NCI-H146 treated with DMSO at 0.1 percent for 48 hours (cell line): ENCODE results near the gene SAE1.

Experiments
- DNase-seq: peaks from one replicate; lab custom pipeline; 2025; ENCODE audit not compliant: unreplicated experiment; lab: John Stamatoyannopoulos, UW

SAE1 gene

DNA sequence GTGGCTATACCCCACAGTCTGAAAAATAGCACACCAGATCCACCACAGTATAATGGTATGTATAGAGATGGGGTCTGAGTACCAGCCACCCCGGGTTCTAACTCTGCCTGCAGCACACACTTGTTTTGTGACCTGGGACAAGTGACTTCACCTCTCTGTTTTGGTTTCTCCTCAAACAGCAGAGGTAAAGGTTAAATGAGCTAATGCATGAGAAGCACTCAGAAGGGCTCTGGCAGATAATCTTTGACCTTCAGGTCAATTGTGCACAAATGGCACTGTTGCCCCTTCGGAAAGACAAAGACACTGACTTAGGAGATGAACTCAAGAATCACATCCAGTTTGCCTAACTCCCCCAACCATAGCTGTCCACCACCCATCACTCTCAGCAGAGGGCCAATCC, 24.8 kb upstream of the SAE1 start:
- DNase-seq: no peak

DNA sequence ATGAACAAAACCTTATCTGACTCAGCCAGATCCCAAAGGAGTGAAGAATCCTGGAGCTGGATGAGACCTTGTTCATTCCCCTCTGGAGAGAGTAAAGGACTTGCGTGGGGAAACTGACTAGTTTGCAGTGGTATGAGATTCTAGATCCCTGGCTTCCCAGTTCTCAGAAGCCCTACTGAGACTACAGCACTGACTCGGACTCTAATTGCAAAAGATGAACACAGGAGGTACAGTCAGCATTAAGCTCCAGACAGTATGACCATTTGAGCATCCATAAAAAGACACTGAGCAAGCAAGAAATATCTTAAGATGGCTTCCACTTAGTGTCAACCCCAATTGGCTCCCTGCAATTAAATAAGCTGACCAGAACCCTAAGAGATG, 23.8 kb upstream of the SAE1 start:
- no peak for DNase-seq

GRCh38 chr19:47107202-47107952, 23.3 kb upstream of the SAE1 start:
- no peak for DNase-seq

DNA sequence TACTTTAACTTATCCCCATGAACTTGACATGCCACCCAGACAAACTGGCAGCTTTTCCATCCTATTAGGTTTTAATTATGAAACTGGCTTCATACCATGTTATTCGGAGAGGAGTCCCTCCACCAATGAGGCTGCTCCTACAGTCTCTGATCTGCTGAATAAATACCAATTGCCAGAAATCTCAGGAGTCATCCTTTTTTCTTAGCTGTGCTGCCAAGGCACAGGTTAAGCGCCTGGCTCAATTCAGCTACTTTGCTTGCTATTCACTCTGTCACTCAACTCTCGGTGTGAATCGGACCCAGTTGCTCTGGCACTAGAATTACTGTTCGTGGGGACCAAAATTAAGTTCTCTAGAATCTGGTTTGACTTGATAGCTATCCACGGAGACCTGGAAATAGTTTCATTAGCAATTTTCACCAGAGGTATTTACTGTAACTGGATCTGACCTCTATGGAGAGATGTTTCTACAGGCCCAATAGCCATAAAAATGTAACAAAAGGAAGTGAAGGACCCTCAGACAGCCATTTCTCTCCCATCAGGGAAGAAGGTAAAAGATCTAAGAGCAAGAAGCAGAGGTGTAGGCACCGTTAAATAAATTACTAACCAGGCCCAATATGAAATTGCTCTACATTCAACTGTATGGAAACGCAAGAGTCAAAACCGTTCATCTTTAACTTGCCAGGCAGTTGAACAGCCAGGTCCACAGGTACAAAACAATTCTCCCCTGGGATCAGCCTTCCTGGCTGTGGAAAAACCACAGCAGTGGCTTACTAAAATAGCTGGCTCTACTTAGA, 22.5 kb upstream of the SAE1 start:
- no peak for DNase-seq

GRCh38 chr19:47109177-47109540, 21.5 kb upstream of the SAE1 start:
- no peak for DNase-seq

GRCh38 chr19:47109541-47110375, 20.9 kb upstream of the SAE1 start:
- DNase-seq: no peak

GRCh38 chr19:47110521-47111005, 20.1 kb upstream of the SAE1 start:
- DNase-seq: no peak

DNA sequence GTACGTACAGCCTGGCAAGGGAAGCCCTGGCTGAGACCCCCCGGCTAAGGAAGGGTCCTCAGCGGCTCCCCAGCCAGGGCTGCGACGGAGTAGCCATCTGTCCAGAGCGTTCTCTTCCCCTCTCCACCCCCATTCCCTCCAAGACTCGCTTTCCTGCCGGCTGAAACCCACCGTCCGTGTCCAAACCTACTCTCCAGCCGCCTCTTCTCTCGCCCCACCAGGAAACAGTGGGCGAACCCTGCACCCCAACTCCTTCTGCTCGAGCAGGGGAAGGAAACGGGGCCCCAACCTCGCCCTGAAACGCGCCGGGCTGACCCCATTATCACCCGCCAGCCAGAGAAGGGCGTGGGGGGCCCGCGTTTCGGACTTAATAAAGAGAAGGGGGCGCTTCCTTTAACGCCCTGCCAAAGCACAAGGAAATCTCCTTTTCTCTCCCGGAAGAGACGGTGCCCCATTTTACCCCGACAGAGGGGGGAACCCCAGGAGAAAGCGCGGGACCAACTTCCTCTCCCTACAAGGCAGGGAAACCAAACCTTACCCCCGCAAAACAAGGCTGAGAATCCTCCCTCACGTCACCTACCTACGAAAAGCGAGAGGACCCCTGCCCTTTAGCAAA, 19.5 kb upstream of the SAE1 start:
- DNase-seq: no peak

DNA sequence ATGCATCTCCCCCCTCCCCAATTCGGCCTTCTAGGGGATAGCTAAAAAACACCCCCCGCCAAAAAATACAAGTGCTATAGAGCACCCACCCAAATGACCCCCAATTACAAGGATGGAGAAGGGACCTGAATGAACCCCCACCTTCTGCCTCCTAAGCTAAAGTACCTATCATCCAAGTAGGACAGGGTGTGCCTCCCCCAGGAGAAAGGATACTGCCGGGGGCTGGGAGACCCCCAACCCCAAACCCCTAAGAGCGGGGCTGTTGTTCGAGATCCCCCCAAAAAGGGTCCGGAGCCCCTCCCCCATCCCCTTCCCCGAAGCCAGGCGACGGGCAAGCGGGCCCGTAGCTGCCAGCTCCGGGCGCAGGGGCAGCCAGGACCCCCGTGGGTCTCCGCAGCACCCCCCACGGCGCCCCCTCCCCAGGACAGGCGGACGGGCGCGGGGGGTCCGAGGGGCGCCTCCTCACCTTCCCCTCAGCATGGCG, 18.9 kb upstream of the SAE1 start:
- DNase-seq: no peak

GRCh38 chr19:47112166-47112996, 18.3 kb upstream of the SAE1 start:
- DNase-seq: peak; percentile 70

- DNase-seq: peak; percentile 99
These were observed 17.4 kb upstream of the SAE1 start, which contains the start of gene ZC3H4 for GRCh38 chr19:47112997-47113849. TSS of gene ZC3H4 (minus strand) at chr19:47113776. CDS start at chr19:47112584, 1,192 bp downstream.

GRCh38 chr19:47113850-47114651, 16.6 kb upstream of the SAE1 start:
- no peak for DNase-seq

- no peak for DNase-seq
These were observed 10.1 kb upstream of the SAE1 start for GRCh38 chr19:47120470-47121067.

DNA sequence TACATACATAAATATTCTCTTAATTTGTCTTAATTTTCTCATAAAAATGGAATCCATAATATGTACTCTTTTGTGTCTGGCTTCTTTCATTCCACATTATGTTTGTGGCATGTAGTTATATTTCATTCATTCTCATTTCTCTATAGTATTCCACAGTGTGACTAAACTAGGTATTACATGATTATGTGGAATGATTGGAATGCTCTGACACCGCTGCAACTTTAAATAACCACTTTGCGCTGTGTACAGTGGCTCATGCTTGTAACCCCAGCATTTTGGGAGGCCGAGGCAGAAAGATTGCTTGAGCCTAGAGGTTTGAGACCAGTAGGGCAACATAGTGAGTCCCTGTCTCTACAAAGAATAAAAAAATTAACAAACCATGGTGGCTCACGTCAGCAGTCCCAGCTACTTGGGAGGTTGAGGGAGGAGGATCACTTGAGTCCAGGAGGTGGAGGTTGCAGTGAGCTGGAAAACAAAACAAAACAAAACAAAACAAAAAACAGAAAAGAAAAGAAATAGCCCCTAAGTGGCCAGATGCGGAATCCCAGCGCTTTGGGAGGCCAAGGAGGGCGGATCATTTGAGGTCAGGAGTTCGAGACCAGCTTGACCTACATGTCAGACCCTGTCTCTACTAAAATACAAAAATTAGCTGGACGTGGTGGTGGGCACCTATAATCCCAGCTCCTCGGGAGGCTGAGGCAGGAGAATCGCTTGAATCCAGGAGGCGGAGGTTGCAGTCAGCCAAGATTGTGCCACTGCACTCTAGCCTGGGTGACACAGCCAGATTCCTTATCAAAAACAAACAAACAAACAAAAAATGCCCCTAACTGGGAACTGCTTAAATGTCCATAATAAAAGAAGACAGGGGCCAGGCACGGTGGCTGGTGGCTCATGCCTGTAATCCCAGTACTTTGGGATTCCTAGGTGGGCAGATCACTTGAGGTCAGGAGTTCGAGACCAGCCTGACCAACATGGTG, 8.0 kb upstream of the SAE1 start:
- DNase-seq: no peak

GRCh38 chr19:47123406-47123805, 7.2 kb upstream of the SAE1 start:
- DNase-seq: no peak

DNA sequence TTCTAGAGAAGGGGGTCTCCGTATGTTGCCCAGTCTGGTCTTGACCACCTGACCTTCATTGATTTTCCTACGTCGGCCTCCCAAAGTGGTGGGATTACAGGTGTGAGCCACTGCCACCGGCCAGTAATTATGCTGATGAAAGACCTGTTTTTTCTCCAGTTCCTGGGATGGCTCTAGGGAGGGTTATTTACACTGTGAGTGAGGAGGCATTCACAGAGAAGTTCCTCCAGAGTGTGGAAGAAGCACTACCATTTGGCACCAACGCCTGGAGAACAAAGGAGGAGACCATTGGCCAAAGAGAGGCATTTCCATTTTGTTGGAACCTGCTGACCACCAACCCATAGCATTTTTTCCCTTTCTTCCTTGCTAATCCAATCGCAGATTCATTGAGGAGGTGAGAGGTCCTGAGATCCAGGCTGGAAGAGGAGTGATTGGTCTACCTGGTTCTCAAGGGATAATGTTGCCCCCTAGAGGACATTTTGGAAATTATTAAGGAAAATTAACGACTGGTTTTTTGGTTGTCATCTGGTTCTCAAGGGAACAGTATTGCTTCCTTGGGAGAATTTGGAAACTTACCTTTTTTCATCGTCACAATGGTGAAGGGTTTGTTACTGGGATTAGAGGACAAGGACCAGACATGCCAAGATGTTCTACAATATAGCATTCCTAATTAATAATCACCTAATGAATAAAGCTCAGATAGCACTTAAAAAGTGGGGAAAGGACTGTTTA, 5.5 kb upstream of the SAE1 start:
- DNase-seq: peak; percentile 89
